AG20443 (cell line): ENCODE measurements around the gene SUSD4.

Source experiments
- DNase-seq: peaks from one replicate; pipeline ENCODE4 v3.0.0; 2012; ENCODE audit warnings: low spot score, mixed read lengths

The SUSD4 gene

GRCh38 chr1:223211323-223211985, 152.5 kb downstream of the SUSD4 start:
- DNase-seq: no peak

DNA sequence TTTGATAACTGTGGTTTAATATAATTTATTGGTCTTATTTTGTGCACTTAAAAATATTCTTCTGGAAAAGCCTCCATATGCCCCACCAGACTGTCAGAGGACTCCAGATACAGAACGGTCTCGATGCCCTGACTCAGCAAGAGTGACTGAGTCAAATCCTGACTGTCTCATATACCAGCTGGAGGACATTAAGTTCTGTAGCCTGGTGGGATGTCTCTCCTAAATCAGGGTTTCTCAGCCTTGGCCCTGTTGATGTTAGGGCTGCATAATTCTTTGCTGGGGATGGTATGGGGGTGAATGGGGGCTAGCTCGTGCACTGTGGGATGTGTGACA, 153.2 kb downstream of the SUSD4 start:
- peak; percentile 42 for DNase-seq

DNA sequence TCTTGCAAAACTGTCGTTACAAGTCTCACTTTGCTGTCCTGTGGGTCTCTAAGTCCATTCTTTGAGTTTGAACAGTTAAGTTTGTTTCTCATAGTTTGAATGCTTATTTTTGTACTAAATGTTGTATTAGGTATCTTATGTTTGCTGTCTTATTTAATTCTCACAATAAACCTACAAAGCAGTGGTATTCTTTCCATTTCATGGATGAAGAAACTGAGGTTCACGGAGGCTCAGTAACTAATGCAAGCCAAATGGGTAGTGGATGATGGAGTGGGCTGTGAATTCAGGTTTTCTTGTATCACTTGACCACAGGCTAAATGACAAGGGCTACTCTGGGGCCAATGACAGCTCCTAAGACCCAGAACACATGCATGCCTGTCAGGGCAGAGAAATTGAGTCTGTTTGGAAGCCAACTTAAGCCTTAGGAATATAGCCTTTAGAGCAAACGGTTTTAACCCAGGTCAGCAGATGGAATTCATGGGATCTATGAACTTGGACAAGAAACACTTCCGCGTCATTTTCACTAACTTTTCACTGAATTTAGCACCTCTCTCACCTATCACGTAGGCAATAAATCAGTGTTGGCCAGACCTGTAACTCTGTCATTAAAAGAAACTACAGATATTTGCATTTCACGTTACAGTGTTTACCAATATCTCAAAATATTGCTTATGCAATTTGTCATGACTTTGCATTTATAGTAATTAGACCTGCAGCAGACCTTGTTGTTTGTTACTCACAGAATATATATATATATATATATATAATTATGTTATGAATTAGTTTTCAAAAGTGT, 153.8 kb downstream of the SUSD4 start:
- DNase-seq: no peak

DNA sequence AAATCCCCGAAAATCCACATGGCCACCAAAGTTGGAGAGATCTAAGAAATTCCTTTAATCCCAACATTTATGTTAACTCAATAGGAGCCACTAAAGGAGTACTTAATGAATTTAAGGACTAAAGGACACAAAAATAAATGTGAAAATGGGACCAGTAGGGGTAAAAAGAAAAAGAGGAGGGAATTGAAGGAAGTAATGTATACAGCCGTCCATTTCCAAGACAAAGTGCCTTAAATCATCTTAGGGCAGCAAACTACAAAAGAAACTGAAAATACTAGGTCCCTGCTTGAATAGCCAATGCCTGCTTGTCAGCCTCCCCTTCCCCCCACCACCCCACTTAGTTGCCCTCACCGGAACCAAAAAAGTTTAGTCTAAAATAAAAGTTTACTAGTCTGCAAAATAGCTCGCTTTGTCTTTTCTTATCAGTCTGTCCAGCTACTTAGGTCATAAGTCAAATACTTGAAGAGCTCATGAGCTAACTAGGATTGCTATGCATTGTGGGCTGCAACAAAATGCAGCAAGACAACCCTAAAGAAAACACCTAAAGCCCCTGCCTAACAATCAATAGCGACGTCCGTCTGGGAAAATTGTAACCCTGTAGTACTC, 154.6 kb downstream of the SUSD4 start:
- DNase-seq: no peak

DNA sequence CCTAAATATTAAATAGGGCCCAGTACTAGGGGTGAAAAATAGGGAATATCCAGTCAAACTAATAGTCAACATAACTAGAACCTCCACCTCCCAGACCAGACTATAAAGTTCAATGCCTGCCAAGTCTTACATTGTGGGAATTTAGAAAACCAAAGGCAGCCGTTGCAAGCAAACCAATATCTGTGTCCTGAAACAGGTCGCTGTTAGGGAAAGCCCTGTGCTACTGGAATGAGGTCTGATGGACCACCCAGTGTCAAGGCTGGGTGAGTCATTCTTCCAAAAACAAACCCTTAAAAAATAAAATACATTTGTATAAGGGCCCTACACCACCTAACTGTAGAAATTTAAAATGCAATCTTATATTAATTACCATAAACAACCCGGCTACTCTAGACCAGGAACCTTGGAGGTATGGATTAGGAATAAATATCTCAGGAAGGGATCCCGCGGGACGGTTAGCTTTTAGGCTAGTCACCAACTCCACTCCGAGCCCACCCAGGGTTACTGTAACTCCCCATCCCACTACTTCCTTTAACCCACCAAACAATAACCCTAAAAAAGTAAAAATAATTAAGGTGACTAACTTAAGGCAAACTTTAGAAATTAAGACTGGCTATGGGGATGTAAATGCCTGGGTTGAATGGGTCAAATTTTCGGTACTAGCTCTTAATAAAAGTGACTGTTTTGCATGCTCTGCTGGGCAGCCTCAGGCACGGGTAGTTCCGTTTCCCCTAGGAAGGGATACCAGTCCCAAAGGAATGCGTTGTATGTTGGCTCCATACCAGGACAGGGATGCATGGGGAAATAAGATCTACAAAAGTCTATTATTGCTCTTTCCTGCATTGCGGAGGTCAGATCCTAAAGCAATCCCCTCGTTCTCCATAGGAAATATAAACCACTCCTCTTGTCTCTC, 155.6 kb downstream of the SUSD4 start:
- DNase-seq: no peak

GRCh38 chr1:223207293-223208066, 156.5 kb downstream of the SUSD4 start:
- no peak for DNase-seq

- no peak for DNase-seq
These were observed 159.6 kb downstream of the SUSD4 start for GRCh38 chr1:223204424-223204823.

DNA sequence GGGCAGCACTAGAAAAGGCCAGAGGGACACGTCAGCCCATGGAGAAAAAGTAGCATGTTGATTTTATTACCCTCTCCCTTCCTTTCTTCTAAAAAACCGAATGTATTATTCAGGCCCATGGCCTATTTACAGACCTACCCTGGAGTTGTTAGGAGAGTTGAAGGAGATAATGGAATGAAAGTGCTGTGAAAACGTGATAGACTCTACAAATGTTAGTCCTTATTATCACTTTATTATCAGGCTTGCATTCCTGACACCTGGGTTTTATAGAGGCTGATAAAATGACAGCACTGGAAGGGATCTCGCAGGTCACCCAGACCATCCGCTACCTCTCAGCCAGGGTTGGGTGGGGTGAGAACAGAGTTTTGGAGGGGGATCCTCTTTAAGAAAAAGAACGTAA, 160.3 kb downstream of the SUSD4 start:
- DNase-seq: no peak

GRCh38 chr1:223203034-223203408, 161.0 kb downstream of the SUSD4 start:
- DNase-seq: no peak

- DNase-seq: no peak
These were observed 161.5 kb downstream of the SUSD4 start for GRCh38 chr1:223202376-223203033.

DNA sequence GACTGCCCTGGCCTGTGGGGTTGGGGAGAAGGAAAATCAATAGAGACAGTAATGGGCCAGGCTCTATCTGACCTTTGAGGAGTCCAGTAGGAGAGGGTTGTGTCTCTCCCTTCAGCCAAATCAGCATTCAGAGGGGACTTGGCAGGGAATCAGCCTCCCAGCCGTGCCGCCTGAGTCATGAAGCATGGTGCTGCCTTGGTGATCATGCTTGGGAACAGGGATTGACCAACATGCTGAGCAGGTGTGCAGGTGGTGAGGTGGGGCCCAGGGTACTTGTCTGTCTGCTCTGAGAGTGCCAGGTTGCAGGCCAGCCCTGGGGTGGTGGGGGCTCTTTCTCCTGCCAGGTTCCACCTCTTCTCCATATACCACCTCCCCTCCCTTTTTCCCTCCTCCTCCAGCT, 162.0 kb downstream of the SUSD4 start:
- DNase-seq: no peak

GRCh38 chr1:223200903-223201302, 163.1 kb downstream of the SUSD4 start:
- no peak for DNase-seq

GRCh38 chr1:223199094-223199647, 164.8 kb downstream of the SUSD4 start:
- DNase-seq: no peak

DNA sequence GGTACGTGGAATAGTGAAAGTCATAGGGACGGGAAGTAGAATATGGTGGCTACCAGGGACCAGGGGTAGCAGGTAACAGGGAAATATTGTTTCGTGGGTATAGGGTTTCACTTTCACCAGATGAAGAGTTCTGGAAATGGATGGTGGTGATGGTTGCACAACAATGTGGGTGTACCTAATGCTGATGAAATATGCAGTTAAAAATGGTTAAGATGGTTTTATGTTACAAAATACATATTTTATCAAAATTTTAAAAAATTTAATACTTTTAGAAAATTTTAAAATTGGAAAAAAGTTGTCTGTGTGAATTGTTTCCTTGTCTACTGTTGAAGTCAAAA, 165.4 kb downstream of the SUSD4 start:
- DNase-seq: no peak

- no peak for DNase-seq
These were observed 165.9 kb downstream of the SUSD4 start for GRCh38 chr1:223197923-223198627.

GRCh38 chr1:223189903-223190724, 173.9 kb downstream of the SUSD4 start:
- peak; percentile 81 for DNase-seq

DNA sequence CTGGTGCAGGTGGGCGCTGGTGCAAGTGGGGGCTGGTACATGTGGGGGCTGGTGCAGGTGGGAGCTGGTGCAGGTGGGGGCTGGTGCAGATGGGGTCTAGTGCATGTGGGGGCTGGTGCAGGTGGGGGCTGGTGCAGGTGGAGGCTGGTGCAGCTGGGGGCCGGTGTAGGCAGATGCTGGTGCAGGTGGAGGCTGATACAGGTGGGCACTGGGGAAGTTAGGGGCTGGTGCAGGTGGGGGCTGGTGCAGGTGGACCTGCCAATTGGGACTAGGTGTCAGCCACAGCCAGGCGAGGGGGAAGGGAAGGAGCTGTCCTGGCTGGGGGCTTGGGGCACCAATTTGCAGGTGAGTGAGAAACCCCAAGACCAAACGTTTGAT, 174.5 kb downstream of the SUSD4 start:
- DNase-seq: no peak

DNA sequence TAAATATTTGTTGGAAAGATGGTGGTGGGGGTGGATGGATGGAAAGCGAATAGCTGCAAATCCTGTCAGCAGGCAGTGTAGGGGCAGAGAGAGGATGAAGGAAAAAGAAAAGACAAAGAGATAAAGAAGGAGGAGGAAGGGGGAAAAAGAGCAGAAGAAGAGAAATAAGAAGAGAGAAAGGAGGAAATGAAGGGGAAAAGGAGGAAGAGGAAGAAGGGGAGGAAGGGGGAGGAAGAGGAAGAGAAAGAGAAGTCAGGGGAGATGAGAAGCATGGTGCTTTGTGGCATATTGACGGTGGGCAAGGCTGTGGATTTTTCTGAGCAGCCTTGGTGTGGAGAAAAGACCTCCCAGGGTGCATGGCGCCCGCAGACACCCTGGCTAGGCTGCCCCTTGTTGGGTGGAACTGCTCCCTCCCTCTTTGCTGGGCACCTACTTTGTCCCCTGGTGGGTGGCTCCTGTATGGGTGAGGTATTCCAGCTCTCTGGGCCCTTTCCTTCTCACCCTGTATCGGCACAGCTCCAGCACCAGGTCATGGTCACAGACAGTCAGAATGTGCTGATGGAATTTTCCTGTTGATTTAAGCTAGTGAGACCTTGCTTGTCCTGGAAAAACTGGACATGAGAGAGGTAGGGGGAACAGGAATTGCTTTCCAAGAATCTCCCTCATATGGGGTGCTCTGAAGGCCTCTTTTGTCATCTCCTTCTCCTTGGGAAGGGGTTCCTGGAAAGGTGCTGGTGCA, 175.2 kb downstream of the SUSD4 start:
- no peak for DNase-seq

GRCh38 chr1:223186800-223187199, 177.2 kb downstream of the SUSD4 start:
- DNase-seq: no peak
